Spleen (tissue), 11 donors: Measurements from ENCODE around the gene GSE1. TPM values are rescaled to one million over a fixed set of nuclear protein-coding genes. Genes with fewer than 3 reads are reported as not detected.

ENCODE experiments used
- DNase-seq: peaks from one replicate; pipeline ENCODE4 v3.0.0-alpha.2; 2020
- H3K27ac ChIP-seq, 8 donors: fragments of 200-600 bp; sonication (generic) in 7 of 8; 1 replicate in 4 of 8; 2 replicates in 4 of 8; pipeline versions ENCODE4 v1.5.0 to v1.8.0; 2016 to 2021; ENCODE audit warnings: inconsistent platforms in 4 of 8, mild to moderate bottlenecking in 4 of 8, moderate library complexity in 1 of 8
- H3K27me3 ChIP-seq, 7 donors: fragments of 200-600 bp; sonication (generic) in 6 of 7; replicated peaks in 1 of 7; 1 replicate in 4 of 7; 2 replicates in 3 of 7; pipeline versions ENCODE4 v1.5.0 to v1.8.0; 2016 to 2021; ENCODE audit warnings: inconsistent platforms in 3 of 7, mild to moderate bottlenecking in 1 of 7
- H3K36me3 ChIP-seq, 6 donors: fragments of 200-600 bp; sonication (generic) in 5 of 6; 1 replicate in 4 of 6; 2 replicates in 2 of 6; pipeline versions ENCODE4 v1.5.0 to v1.8.0; 2016 to 2021; ENCODE audit warnings: inconsistent platforms in 2 of 6
- H3K4me1 ChIP-seq, 6 donors: fragments of 200-600 bp; sonication (generic) in 5 of 6; 1 replicate in 3 of 6; 2 replicates in 3 of 6; pipeline versions ENCODE4 v1.5.0 to v1.8.0; 2016 to 2021; ENCODE audit warnings: inconsistent platforms in 3 of 6
- H3K4me3 ChIP-seq, 8 donors: fragments of 200-600 bp; sonication (generic) in 7 of 8; 1 replicate in 4 of 8; 2 replicates in 4 of 8; pipeline versions ENCODE4 v1.5.0 to v1.8.0; 2016 to 2021; ENCODE audit warnings: inconsistent platforms in 4 of 8, mild to moderate bottlenecking in 4 of 8, moderate library complexity in 2 of 8
- H3K9me3 ChIP-seq, 8 donors: fragments of 200-600 bp; sonication (generic) in 7 of 8; 1 replicate in 4 of 8; 2 replicates in 4 of 8; pipeline versions ENCODE4 v1.5.0 to v1.8.0; 2016 to 2021; ENCODE audit warnings: inconsistent platforms in 4 of 8
- POLR2A ChIP-seq, 3 donors: fragments of 450-650 bp; IDR thresholded peaks; one replicate each; pipeline ENCODE4 v1.5.1; 2017; ENCODE audit warnings: antibody characterized with exemption in 3 of 3, mild to moderate bottlenecking in 1 of 3
- POLR2AphosphoS5 ChIP-seq, 3 donors: sonication (generic); formaldehyde crosslinking; IDR thresholded peaks; one replicate each; pipeline ENCODE4 v1.5.1; 2017; ENCODE audit warnings: antibody characterized with exemption in 3 of 3
- WGBS, 5 donors: extraction: QIAGEN DNeasy Blood & Tissue Kit in 3 of 5; methylation state at CpG; one replicate each; pipeline versions ENCODE4 v1.1.5 to v1.1.7; 2013 to 2018; 5-methylcytosine and 5-hydroxymethylcytosine counted together
- intact Hi-C: fragments of 100-400 bp; cut with DNase I; formaldehyde crosslinking; loops from one replicate; pipeline ENCODE4 v1.15.0; 2023; ENCODE audit warnings: low total_unique reads
- polyA plus RNA-seq, 3 donors: library from polyadenylated mRNA; stranded (reverse); fragments of 200-250 nt; gene quantifications; one replicate each; pipeline ENCODE4 v1.2.1, GENCODE V29; 2013
- total RNA-seq, 7 donors: library from RNA; depleted of rRNA in 3 of 7; stranded (reverse); fragments of >200 nt in 3 of 7; fragmentation: NEBNext Ultra II Directional in 4 of 7; extraction: Animal tissue kit (Norgen Biotek cat#: 25700) in 4 of 7; gene quantifications; one replicate each; pipeline versions ENCODE4 v1.1.0 to v1.2.1, GENCODE V29; 2016 to 2021
- TF ChIP-seq, protein P1 (sequence below), 11 experiments: fragments of 200-600 bp in 7 of 11; fragments of 450-650 bp in 4 of 11; sonication (generic) in 4 of 11; IDR thresholded peaks in 8 of 11; conservative IDR thresholded peaks in 3 of 11; 1 replicate in 7 of 11; 2 replicates in 4 of 11; pipeline versions ENCODE4 v1.4.0 to v1.8.0; 2016 to 2021; ENCODE audit warnings: antibody characterized with exemption in 11 of 11, inconsistent platforms in 4 of 11, mild to moderate bottlenecking in 1 of 11
- donor health status: healthy with polysubstance abuse.
- donor health status: DM: no; HTN: no; CAD: no; lungs with moderate emphysema.
- donor health status: DM: no; HTN: no; CAD: no.
- donor health status: Bipolar disorder and iron deficiency.
- donor health status: healthy.
- donor health status: DM: no; HTN: no; CAD: no.
- donor health status: DM: yes; HTN: yes; CAD: no.

The GSE1 gene
- total and polyA plus RNA-seq, 10 donors, result 7.4 to 121 (median 86.3) TPM

DNA sequence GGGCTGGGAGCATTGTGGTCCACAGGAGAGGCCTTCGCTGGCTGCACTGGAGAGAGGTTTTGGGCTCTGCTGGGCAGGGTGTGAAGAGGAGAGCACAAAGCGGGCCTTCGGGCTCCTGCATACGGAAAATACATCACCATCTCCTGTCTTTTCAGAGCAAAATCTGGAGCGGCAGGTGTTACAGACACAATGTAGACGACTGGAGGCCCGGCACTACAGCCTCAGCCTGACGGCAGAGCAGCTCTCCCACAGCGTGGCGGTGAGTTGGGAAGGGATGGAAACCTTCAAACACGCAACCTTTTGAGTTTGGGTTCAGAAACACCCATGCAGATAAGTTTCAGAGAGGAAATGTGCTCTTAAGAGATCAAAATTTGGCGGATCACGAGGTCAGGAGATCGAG, 57.7 kb downstream of the GSE1 start:
- intact Hi-C loops, result no loop called here
- TF ChIP-seq POLR2A (IDR thresholded peaks at IDR 0.05) (no peak), POLR2AphosphoS5 (IDR thresholded peaks at IDR 0.05) (no peak)
- TF ChIP-seq, protein P1, sequence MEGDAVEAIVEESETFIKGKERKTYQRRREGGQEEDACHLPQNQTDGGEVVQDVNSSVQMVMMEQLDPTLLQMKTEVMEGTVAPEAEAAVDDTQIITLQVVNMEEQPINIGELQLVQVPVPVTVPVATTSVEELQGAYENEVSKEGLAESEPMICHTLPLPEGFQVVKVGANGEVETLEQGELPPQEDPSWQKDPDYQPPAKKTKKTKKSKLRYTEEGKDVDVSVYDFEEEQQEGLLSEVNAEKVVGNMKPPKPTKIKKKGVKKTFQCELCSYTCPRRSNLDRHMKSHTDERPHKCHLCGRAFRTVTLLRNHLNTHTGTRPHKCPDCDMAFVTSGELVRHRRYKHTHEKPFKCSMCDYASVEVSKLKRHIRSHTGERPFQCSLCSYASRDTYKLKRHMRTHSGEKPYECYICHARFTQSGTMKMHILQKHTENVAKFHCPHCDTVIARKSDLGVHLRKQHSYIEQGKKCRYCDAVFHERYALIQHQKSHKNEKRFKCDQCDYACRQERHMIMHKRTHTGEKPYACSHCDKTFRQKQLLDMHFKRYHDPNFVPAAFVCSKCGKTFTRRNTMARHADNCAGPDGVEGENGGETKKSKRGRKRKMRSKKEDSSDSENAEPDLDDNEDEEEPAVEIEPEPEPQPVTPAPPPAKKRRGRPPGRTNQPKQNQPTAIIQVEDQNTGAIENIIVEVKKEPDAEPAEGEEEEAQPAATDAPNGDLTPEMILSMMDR (IDR thresholded peaks at IDR 0.05 in 8 of 11, conservative IDR thresholded peaks at IDR 0.05 in 3 of 11), result no peak
- no peaks in the 10 kb centered on the region for H3K27me3 ChIP-seq
- DNase-seq, result peak; percentile 41
- H3K9me3 ChIP-seq, result no peaks in the 10 kb centered on the region
- peaks cover 0 to 28% (median 16%) of the 10 kb centered on the region in 6 donors for H3K4me1 ChIP-seq
- H3K36me3 ChIP-seq, result peaks cover 4 to 100% (median 84%) of the 10 kb centered on the region in 6 donors
- no peak overlapping the region for H3K27ac ChIP-seq
- 93 to 97% (median 96%) methylated on average over 14 of the region's 14 CpGs for WGBS, 5 donors
- no peak overlapping the region for H3K4me3 ChIP-seq

DNA sequence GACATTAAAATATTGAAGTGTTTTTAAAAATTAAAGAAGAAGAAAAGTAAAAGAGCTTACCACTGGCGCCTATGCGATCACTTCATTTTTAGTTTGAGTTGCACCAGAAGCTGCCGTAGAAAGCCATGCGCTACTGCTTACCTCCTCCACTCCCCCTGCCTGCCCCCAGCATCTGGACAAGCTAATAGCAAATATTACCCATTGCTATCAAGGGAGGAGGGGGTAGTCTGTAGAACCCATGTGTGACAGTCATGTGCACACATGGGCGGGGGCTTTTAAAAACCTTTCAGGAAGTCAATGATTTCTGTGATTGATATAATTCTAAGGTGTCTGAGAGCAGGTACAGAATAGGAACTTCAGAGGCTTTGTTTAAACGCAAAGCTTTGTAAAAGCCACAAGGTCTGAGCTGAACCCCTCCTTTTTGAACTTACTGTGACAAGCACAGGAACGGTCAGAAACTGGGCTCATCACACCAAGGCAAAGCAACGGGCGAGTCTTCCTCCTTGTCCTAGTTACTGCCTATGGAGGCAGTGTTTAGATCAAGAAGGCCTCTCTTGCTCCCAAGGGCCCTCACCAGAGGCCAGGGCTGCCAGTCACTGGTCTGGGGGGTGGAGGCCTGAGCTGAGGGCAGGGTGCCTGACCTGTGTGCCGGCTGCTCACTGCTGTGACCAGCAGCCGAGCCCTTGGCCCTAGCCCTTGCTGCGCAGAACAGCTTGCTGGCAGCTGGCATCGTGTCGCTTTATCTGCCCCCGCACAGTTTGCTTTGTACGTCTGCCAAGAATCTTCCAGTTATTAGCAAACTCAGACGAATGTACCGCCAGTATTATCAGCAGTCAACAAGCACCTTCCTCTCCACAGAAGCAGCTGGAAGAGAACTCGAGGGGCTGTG, 60.7 kb downstream of the GSE1 start:
- peak; percentile 81 for DNase-seq
- no peak overlapping the region for H3K4me3 ChIP-seq
- H3K9me3 ChIP-seq, result no peaks in the 10 kb centered on the region
- H3K27ac ChIP-seq, result peak overlapping the region in 6 of 8 donors; percentile 33 to 65 (median 58)
- intact Hi-C loops, result no loop called here
- H3K4me1 ChIP-seq, result peaks cover 0 to 28% (median 16%) of the 10 kb centered on the region in 6 donors
- no peaks in the 10 kb centered on the region for H3K27me3 ChIP-seq
- TF ChIP-seq POLR2A (IDR thresholded peaks at IDR 0.05), result no peak
- TF ChIP-seq POLR2AphosphoS5 (IDR thresholded peaks at IDR 0.05), result peak; percentile 78 to 87 (median 80)
- peaks cover 4 to 100% (median 69%) of the 10 kb centered on the region in 6 donors for H3K36me3 ChIP-seq
- WGBS, 5 donors, result 61 to 75% (median 73%) methylated on average over 19 of the region's 19 CpGs

DNA sequence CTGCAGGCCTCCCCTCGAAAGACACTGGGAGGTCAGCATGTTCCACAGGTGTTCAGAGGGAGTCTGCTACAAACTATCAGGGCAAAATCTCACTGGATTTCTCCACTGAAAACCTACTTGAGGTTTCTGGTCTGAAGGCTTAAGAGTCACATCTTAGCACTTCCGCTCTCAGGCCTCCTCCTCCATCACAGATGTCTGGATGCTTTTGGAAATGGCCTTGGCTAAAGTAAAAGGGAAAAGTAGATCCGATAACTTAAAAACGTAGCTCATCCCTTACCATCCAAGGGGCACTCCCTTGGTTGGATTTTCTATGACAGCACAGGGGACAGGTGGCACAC, 61.3 kb downstream of the GSE1 start:
- Histone ChIP-seq H3K9me3 (no peaks in the 10 kb centered on the region), H3K4me3 (no peak overlapping the region), H3K27me3 (no peaks in the 10 kb centered on the region), H3K36me3 (peaks cover 4 to 99% (median 63%) of the 10 kb centered on the region in 6 donors), H3K4me1 (peaks cover 0 to 28% (median 16%) of the 10 kb centered on the region in 6 donors), H3K27ac (peak overlapping the region in 6 of 8 donors; percentile 33 to 65 (median 58))
- no peak for DNase-seq
- intact Hi-C loops, result no loop called here
- TF ChIP-seq POLR2A (IDR thresholded peaks at IDR 0.05) (no peak), POLR2AphosphoS5 (IDR thresholded peaks at IDR 0.05) (no peak)
- TF ChIP-seq, protein P1 (IDR thresholded peaks at IDR 0.05 in 8 of 11, conservative IDR thresholded peaks at IDR 0.05 in 3 of 11), result no peak
- WGBS, 5 donors, result 64 to 73% (median 67%) methylated on average over 4 of the region's 4 CpGs

DNA sequence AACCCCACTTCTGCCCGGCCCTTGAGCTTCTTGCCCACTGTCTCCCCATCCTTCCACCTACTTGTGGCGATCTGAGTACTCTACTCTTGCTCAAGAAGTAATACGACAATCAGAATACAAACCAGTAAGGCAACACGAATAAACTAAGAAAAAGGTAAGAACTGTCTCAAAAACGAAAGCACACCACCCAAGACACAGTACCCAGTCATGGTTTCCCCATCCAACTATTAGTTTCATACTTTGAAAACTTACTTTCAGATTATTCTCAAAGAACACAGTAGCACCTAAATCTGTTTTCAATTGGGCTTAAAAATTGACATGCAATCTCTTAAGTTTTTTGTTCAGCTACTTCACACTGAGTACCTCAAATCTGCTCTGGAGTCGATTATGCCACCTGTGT, 61.7 kb downstream of the GSE1 start:
- H3K4me3 ChIP-seq, result no peak overlapping the region
- TF ChIP-seq POLR2A (IDR thresholded peaks at IDR 0.05), result no peak
- TF ChIP-seq, protein P1 (IDR thresholded peaks at IDR 0.05 in 8 of 11, conservative IDR thresholded peaks at IDR 0.05 in 3 of 11), result no peak
- intact Hi-C loops, result no loop called here
- H3K4me1 ChIP-seq, result peaks cover 0 to 32% (median 17%) of the 10 kb centered on the region in 6 donors
- H3K9me3 ChIP-seq, result no peaks in the 10 kb centered on the region
- H3K27ac ChIP-seq, result peak overlapping the region in 6 of 8 donors; percentile 33 to 65 (median 58)
- 77 to 83% (median 82%) methylated on average over 6 of the region's 6 CpGs for WGBS, 5 donors
- H3K27me3 ChIP-seq, result no peaks in the 10 kb centered on the region
- peaks cover 4 to 95% (median 60%) of the 10 kb centered on the region in 6 donors for H3K36me3 ChIP-seq
- no peak for DNase-seq
